H1 (cell line): ENCODE results near the gene SHROOM3. TPM values are rescaled to one million over a fixed set of nuclear protein-coding genes. Genes with fewer than 3 reads are reported as not detected.

Experiments
- CTCF ChIA-PET: fragments of 300-600 bp; sonication (Branson Sonifier 250); formaldehyde crosslinking; loops from one replicate; lab custom pipeline; 2021; ENCODE audit not compliant: partially characterized antibody; lab: Charles Lee
- POLR2A ChIA-PET: fragments of 300-600 bp; sonication (Branson Sonifier 250); formaldehyde crosslinking; loops from one replicate; lab custom pipeline; 2021; ENCODE audit warnings: inconsistent platforms; ENCODE audit not compliant: partially characterized antibody; lab: Charles Lee
- DNase-seq, 2 experiments: peaks; one replicate each; pipeline versions ENCODE4 v3.0.0 to v3.0.0-alpha.2; 2010 to 2022; ENCODE audit warnings: low spot score in 2 of 2, low read depth in 1 of 2, mixed read lengths in 1 of 2
- FAIRE-seq: peaks from 2 replicates; lab custom pipeline; 2011; peaks lifted over from hg19 to GRCh38; lab: Jason Lieb, UNC
- H2AFZ ChIP-seq: 2 replicates; pipeline ENCODE4 v1.8.1; 2012; ENCODE audit warnings: low read length, inconsistent platforms
- H2AK5ac ChIP-seq: 2 replicates; pipeline ENCODE4 v1.6.1; 2013; ENCODE audit warnings: low read depth, low read length
- H2BK120ac ChIP-seq: replicated peaks from 2 replicates; pipeline ENCODE3; 2013; ENCODE audit warnings: low read depth, low read length, inconsistent platforms
- H2BK12ac ChIP-seq: 2 replicates; pipeline ENCODE4 v1.6.1; 2013; ENCODE audit warnings: low read depth, low read length
- H2BK15ac ChIP-seq: 2 replicates; pipeline ENCODE4 v1.6.1; 2013; ENCODE audit warnings: low read length
- H2BK20ac ChIP-seq: 2 replicates; pipeline ENCODE4 v1.6.1; 2013; ENCODE audit warnings: low read length
- H2BK5ac ChIP-seq: 2 replicates; pipeline ENCODE4 v1.6.1; 2013; ENCODE audit warnings: low read depth, low read length
- H3K14ac ChIP-seq: 2 replicates; pipeline ENCODE4 v1.6.1; 2013; ENCODE audit warnings: inconsistent platforms; ENCODE audit not compliant: insufficient read length
- H3K18ac ChIP-seq: 2 replicates; pipeline ENCODE4 v1.6.1; 2013; ENCODE audit warnings: low read length; ENCODE audit errors: extremely low read depth
- H3K23ac ChIP-seq: 2 replicates; pipeline ENCODE4 v1.6.1; 2013; ENCODE audit warnings: inconsistent platforms; ENCODE audit not compliant: insufficient read length
- H3K23me2 ChIP-seq: 2 replicates; pipeline ENCODE4 v1.6.1; 2013; ENCODE audit warnings: low read depth, low read length
- H3K27ac ChIP-seq: 2 replicates; pipeline ENCODE4 v1.6.1; 2011; ENCODE audit warnings: low read depth, low read length, inconsistent platforms
- H3K27me3 ChIP-seq, 4 experiments: replicated peaks in 1 of 4; 1 replicate in 1 of 4; 2 replicates in 3 of 4; pipeline versions ENCODE4 v1.6.1 to v1.8.1; 2011 to 2013; ENCODE audit warnings: low read length in 3 of 4, mild to moderate bottlenecking in 3 of 4, inconsistent platforms in 2 of 4, mixed read lengths in 2 of 4, moderate library complexity in 1 of 4; ENCODE audit not compliant: control insufficient read depth in 3 of 4, insufficient read depth in 3 of 4; ENCODE audit errors: extremely low read depth in 1 of 4
- H3K36me3 ChIP-seq, 4 experiments: 2 replicates each; pipeline versions ENCODE4 v1.6.1 to v1.8.1; 2011 to 2013; ENCODE audit warnings: mild to moderate bottlenecking in 4 of 4, low read length in 3 of 4, moderate library complexity in 2 of 4, control low read depth in 1 of 4, inconsistent platforms in 1 of 4; ENCODE audit not compliant: insufficient read depth in 4 of 4, control insufficient read depth in 2 of 4
- H3K4ac ChIP-seq: replicated peaks from 2 replicates; pipeline ENCODE3; 2013; ENCODE audit warnings: low read length, low read depth, mixed read lengths, inconsistent platforms; ENCODE audit not compliant: insufficient read length
- H3K4me1 ChIP-seq, 4 experiments: replicated peaks in 1 of 4; 1 replicate in 1 of 4; 2 replicates in 3 of 4; pipeline versions ENCODE4 v1.6.1 to v1.8.1; 2011 to 2013; ENCODE audit warnings: low read length in 3 of 4, inconsistent platforms in 2 of 4, mixed read lengths in 1 of 4; ENCODE audit not compliant: insufficient read depth in 4 of 4, control insufficient read depth in 3 of 4
- H3K4me2 ChIP-seq, 2 experiments: 2 replicates each; pipeline versions ENCODE4 v1.6.1 to v1.8.1; 2011 to 2013; ENCODE audit warnings: low read depth in 2 of 2, low read length in 2 of 2, control low read depth in 1 of 2, inconsistent platforms in 1 of 2, mild to moderate bottlenecking in 1 of 2; ENCODE audit not compliant: insufficient read depth in 1 of 2
- H3K4me3 ChIP-seq, 4 experiments: fragments of 200-600, 300-600 bp in 1 of 4; sonication (generic), shearing (Covaris generic), sonication (Bioruptor Twin) in 1 of 4; 2 replicates each; pipeline versions ENCODE4 v1.5.1 to v1.8.1; 2011 to 2016; ENCODE audit warnings: low read length in 4 of 4, low read depth in 3 of 4, control low read depth in 2 of 4, inconsistent platforms in 2 of 4, mild to moderate bottlenecking in 2 of 4, mixed read lengths in 1 of 4, moderate library complexity in 1 of 4; ENCODE audit not compliant: insufficient read depth in 2 of 4; ENCODE audit errors: extremely low read depth in 1 of 4
- H3K56ac ChIP-seq: replicated peaks from 2 replicates; pipeline ENCODE3; 2013; ENCODE audit warnings: low read depth, mild to moderate bottlenecking, mixed read lengths, low read length, inconsistent platforms; ENCODE audit not compliant: insufficient read length
- H3K79me1 ChIP-seq: 2 replicates; pipeline ENCODE4 v1.6.1; 2013; ENCODE audit warnings: low read depth, low read length, control low read depth
- H3K79me2 ChIP-seq, 2 experiments: 2 replicates each; pipeline versions ENCODE4 v1.6.1 to v1.8.1; 2012 to 2013; ENCODE audit warnings: low read length in 2 of 2, mild to moderate bottlenecking in 2 of 2, inconsistent platforms in 1 of 2; ENCODE audit not compliant: insufficient read depth in 2 of 2, control insufficient read depth in 1 of 2
- H3K9ac ChIP-seq, 4 experiments: replicated peaks in 1 of 4; 1 replicate in 1 of 4; 2 replicates in 3 of 4; pipeline versions ENCODE4 v1.6.1 to v1.8.1; 2011 to 2013; ENCODE audit warnings: low read depth in 3 of 4, low read length in 3 of 4, control low read depth in 2 of 4, mild to moderate bottlenecking in 2 of 4, moderate library complexity in 2 of 4, inconsistent platforms in 1 of 4; ENCODE audit errors: extremely low read depth in 1 of 4
- H3K9me3 ChIP-seq, 2 experiments: 2 replicates each; pipeline versions ENCODE4 v1.6.1 to v1.8.1; 2012 to 2013; ENCODE audit warnings: mild to moderate bottlenecking in 2 of 2, moderate library complexity in 2 of 2, control low read depth in 1 of 2, inconsistent platforms in 1 of 2, low read depth in 1 of 2, low read length in 1 of 2, mixed read lengths in 1 of 2; ENCODE audit not compliant: insufficient read depth in 2 of 2
- H4K20me1 ChIP-seq, 2 experiments: replicated peaks in 1 of 2; 2 replicates each; pipeline versions ENCODE3 to v1.8.1; 2011 to 2013; ENCODE audit warnings: inconsistent platforms in 2 of 2, low read length in 2 of 2, mild to moderate bottlenecking in 1 of 2; ENCODE audit not compliant: insufficient read depth in 2 of 2, control insufficient read depth in 1 of 2
- H4K5ac ChIP-seq: 2 replicates; pipeline ENCODE4 v1.6.1; 2013; ENCODE audit warnings: low read length, low read depth, mixed read lengths, inconsistent platforms; ENCODE audit not compliant: insufficient read length
- H4K8ac ChIP-seq: 2 replicates; pipeline ENCODE4 v1.8.0; 2013; ENCODE audit warnings: mild to moderate bottlenecking, moderate library complexity, low read length, inconsistent platforms; ENCODE audit not compliant: insufficient read depth; ENCODE audit errors: extremely low read depth
- H4K91ac ChIP-seq: replicated peaks from 2 replicates; pipeline ENCODE3; 2013; ENCODE audit warnings: low read length, mixed read lengths, inconsistent platforms; ENCODE audit not compliant: insufficient read length
- HDAC6 ChIP-seq: IDR thresholded peaks from one replicate; pipeline ENCODE4 v1.7.1; 2012; ENCODE audit warnings: low read depth, mild to moderate bottlenecking, inconsistent platforms, low read length, moderate library complexity
- NRF1 ChIP-seq: IDR thresholded peaks from 2 replicates; pipeline ENCODE4 v1.6.1; 2011; ENCODE audit warnings: mild to moderate bottlenecking, low read depth, low read length, improper control_type of control experiment
- POU5F1 ChIP-seq: IDR thresholded peaks from 2 replicates; pipeline ENCODE4 v1.6.1; 2011; ENCODE audit warnings: low read depth, mild to moderate bottlenecking, low read length, moderate library complexity
- RAD21 ChIP-seq, 2 experiments: IDR thresholded peaks in 1 of 2; conservative IDR thresholded peaks in 1 of 2; 2 replicates each; pipeline ENCODE4 v1.6.1; 2011; ENCODE audit warnings: low read depth in 2 of 2, low read length in 2 of 2, improper control_type of control experiment in 1 of 2, inconsistent platforms in 1 of 2, mild to moderate bottlenecking in 1 of 2, moderate library complexity in 1 of 2
- WGBS, 2 experiments: shearing (Covaris generic) in 1 of 2; methylation state at CpG; one replicate each; pipeline versions ENCODE4 v1.1.6 to v1.1.7; 2013 to 2015; ENCODE audit warnings: low lambda C conversion rate in 2 of 2, mixed read lengths in 2 of 2, inconsistent platforms in 1 of 2, low coverage in 1 of 2, missing lambda C conversion rate in 1 of 2; ENCODE audit not compliant: insufficient replicate concordance in 2 of 2, insufficient coverage in 1 of 2, insufficient read length in 1 of 2; ENCODE audit errors: extremely low coverage in 1 of 2, missing lambda C conversion rate in 1 of 2; 5-methylcytosine and 5-hydroxymethylcytosine counted together
- polyA plus RNA-seq, 7 experiments: library from polyadenylated mRNA; depleted of rRNA in 3 of 7; stranded (reverse) in 5 of 7; unstranded in 2 of 7; fragments of >200 nt in 5 of 7; fragments of 200-250 nt in 2 of 7; gene quantifications; 1 replicate in 5 of 7; 2 replicates in 1 of 7; 4 replicates in 1 of 7; pipeline versions ENCODE4 v1.2.1 to v1.2.3, GENCODE V29; 2011 to 2013; ENCODE audit warnings: missing spikeins in 2 of 7, mixed read lengths in 2 of 7
- total RNA-seq: library from RNA; stranded (reverse); fragmentation: NEBNext Ultra II Directional; extraction: Animal tissue kit (Norgen Biotek cat#: 25700); gene quantifications from 2 replicates; pipeline ENCODE4 v1.2.1, GENCODE V29; 2021

Gene SHROOM3
- total and polyA plus RNA-seq, 2 of the 8 experiments (the other 6 are each of a cell fraction or from before 2014, with no cell fraction given) = 15.8 to 34.0 TPM

- Histone ChIP-seq H4K8ac (no peak overlapping the region), H3K56ac (no peak overlapping the region), H3K4me2 (peak overlapping the region in 1 of 2 experiments; percentile 14; a peak in 1 of 4 replicates), H3K4me1 (peaks cover 0 to 3% (median 0%) of the 10 kb centered on the region in 4 experiments; a peak in 1 of 7 replicates), H4K91ac (no peak overlapping the region), H2AFZ (no peak overlapping the region), H3K79me2 (no peaks in the 10 kb centered on the region), H2BK15ac (no peak overlapping the region), H3K4ac (no peak overlapping the region), H3K9ac (no peak overlapping the region), H3K18ac (no peak overlapping the region), H3K79me1 (no peaks in the 10 kb centered on the region), H2AK5ac (no peak overlapping the region), H2BK12ac (no peak overlapping the region), H2BK5ac (no peak overlapping the region), H4K20me1 (no peaks in the 10 kb centered on the region), H3K9me3 (no peaks in the 10 kb centered on the region), H3K36me3 (peaks cover 0 to 4% (median 0%) of the 10 kb centered on the region in 4 experiments; a peak in 2 of 8 replicates), H2BK120ac (no peak overlapping the region), H3K27me3 (no peaks in the 10 kb centered on the region), H3K14ac (no peak overlapping the region), H3K27ac (no peak overlapping the region), H3K23ac (no peak overlapping the region), H2BK20ac (no peak overlapping the region), H3K4me3 (no peak overlapping the region), H3K23me2 (no peaks in the 10 kb centered on the region), H4K5ac (no peak overlapping the region)
- FAIRE-seq = no peak
- DNase-seq = no peak
- WGBS, 2 experiments = 73 to 100% methylated on average over 1 to 3 of the region's 3 CpGs
- CTCF ChIA-PET = interaction anchor here (0.7 to 3.1 kb wide), 5 partner anchors 9 to 602 kb away, joined by 3 to 21 read pairs (median 5); no protein-coding TSS in a partner anchor
- TF ChIP-seq NRF1 (no peak), POU5F1 (0 out of 2 replicates have a peak, but pooled peaks have one; percentile 3), RAD21 (IDR thresholded peaks at IDR 0.05 in 1 of 2, conservative IDR thresholded peaks at IDR 0.05 in 1 of 2; ENCODE audit: low read depth in 2 of 2, low read length in 2 of 2) (no peak), HDAC6 (no peak)
- POLR2A ChIA-PET = interaction anchor here (0.6 to 1.2 kb wide), 2 partner anchors 46 to 57 kb away, joined by 3 to 4 read pairs; no protein-coding TSS in a partner anchor
Measured at GRCh38 chr4:76442807-76443206, 7.8 kb downstream of the SHROOM3 start.
